ENCODE results near the gene RELA.

- TF ChIP-seq GATA2 (IDR thresholded peaks at IDR 0.05; ENCODE audit: insufficient read depth, insufficient read length, low read depth, low read length) = no peak
- no peak for TF ChIP-seq CTCF (IDR thresholded peaks at IDR 0.05; ENCODE audit: extremely low read depth in 1 of 2, insufficient read depth in 1 of 2, low read depth in 1 of 2, low read length in 2 of 2)
- no peak for TF ChIP-seq POLR2AphosphoS5 (IDR thresholded peaks at IDR 0.05; ENCODE audit: insufficient read depth, low read depth, low read length)
- TF ChIP-seq, protein P1, sequence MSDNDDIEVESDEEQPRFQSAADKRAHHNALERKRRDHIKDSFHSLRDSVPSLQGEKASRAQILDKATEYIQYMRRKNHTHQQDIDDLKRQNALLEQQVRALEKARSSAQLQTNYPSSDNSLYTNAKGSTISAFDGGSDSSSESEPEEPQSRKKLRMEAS (IDR thresholded peaks at IDR 0.05; ENCODE audit: insufficient read depth, insufficient read length) = no peak
Observed at GRCh38 chr11:65633390-65634108, 29.2 kb downstream of the RELA start.

Measured in endothelial cell of umbilical vein (primary cell).